Liver (tissue), 9 donors: ENCODE data around the gene CSAD. TPM values are rescaled to one million over a fixed set of nuclear protein-coding genes. Genes with fewer than 3 reads are reported as not detected.

Experiments used
- DNase-seq: peaks from one replicate; pipeline ENCODE4 v3.0.0-alpha.2; 2017; ENCODE audit warnings: low spot score
- H3K27ac ChIP-seq, 2 donors: one replicate each; pipeline ENCODE4 v1.7.0; 2013; ENCODE audit warnings: inconsistent platforms in 2 of 2, low read length in 2 of 2, control low read depth in 1 of 2, low read depth in 1 of 2, mild to moderate bottlenecking in 1 of 2
- H3K27me3 ChIP-seq, 4 donors: one replicate each; pipeline versions ENCODE4 v1.6.1 to v1.7.0; 2013; ENCODE audit warnings: low read length in 3 of 4, inconsistent platforms in 1 of 4, mild to moderate bottlenecking in 1 of 4, moderate library complexity in 1 of 4; ENCODE audit not compliant: control insufficient read depth in 4 of 4, insufficient read depth in 4 of 4
- H3K36me3 ChIP-seq, 4 donors: one replicate each; pipeline versions ENCODE4 v1.6.1 to v1.7.0; 2013; ENCODE audit warnings: low read length in 3 of 4, mild to moderate bottlenecking in 3 of 4, low read depth in 1 of 4, moderate library complexity in 1 of 4; ENCODE audit not compliant: control insufficient read depth in 4 of 4, insufficient read depth in 3 of 4
- H3K4me1 ChIP-seq, 4 donors: one replicate each; pipeline versions ENCODE4 v1.6.1 to v1.7.0; 2013; ENCODE audit warnings: low read length in 3 of 4, mild to moderate bottlenecking in 3 of 4, moderate library complexity in 1 of 4; ENCODE audit not compliant: control insufficient read depth in 4 of 4, insufficient read depth in 4 of 4
- H3K4me3 ChIP-seq, 3 donors: one replicate each; pipeline versions ENCODE4 v1.6.1 to v1.7.0; 2013; ENCODE audit warnings: low read length in 3 of 3, control low read depth in 1 of 3, low read depth in 1 of 3, mild to moderate bottlenecking in 1 of 3
- H3K9ac ChIP-seq, 2 donors: one replicate each; pipeline ENCODE4 v1.7.0; 2013; ENCODE audit warnings: low read length in 2 of 2, mild to moderate bottlenecking in 2 of 2, moderate library complexity in 2 of 2, control low read depth in 1 of 2, low read depth in 1 of 2
- H3K9me3 ChIP-seq, 4 donors: one replicate each; pipeline versions ENCODE4 v1.6.1 to v1.7.0; 2013; ENCODE audit warnings: low read length in 3 of 4; ENCODE audit not compliant: control insufficient read depth in 4 of 4
- FOXA2 ChIP-seq: IDR thresholded peaks from 2 replicates; pipeline ENCODE4 v1.6.1; 2016; ENCODE audit warnings: antibody characterized with exemption
- GABPA ChIP-seq, 2 donors: IDR thresholded peaks in 1 of 2; conservative IDR thresholded peaks in 1 of 2; 2 replicates each; pipeline ENCODE4 v1.6.1; 2016; ENCODE audit warnings: antibody characterized with exemption in 2 of 2, mild to moderate bottlenecking in 1 of 2, moderate library complexity in 1 of 2
- HNF4A ChIP-seq, 2 donors: conservative IDR thresholded peaks; 2 replicates each; pipeline ENCODE4 v1.6.1; 2016; ENCODE audit warnings: antibody characterized with exemption in 2 of 2, mild to moderate bottlenecking in 2 of 2
- HNF4G ChIP-seq: IDR thresholded peaks from 2 replicates; pipeline ENCODE4 v1.6.1; 2016; ENCODE audit warnings: antibody characterized with exemption
- JUND ChIP-seq, 2 donors: IDR thresholded peaks; 2 replicates each; pipeline ENCODE4 v1.6.1; 2016; ENCODE audit warnings: antibody characterized with exemption in 2 of 2
- NR2F2 ChIP-seq: IDR thresholded peaks from 2 replicates; pipeline ENCODE4 v1.6.1; 2016; ENCODE audit warnings: antibody characterized with exemption
- RAD21 ChIP-seq, 2 donors: IDR thresholded peaks; 2 replicates each; pipeline ENCODE4 v1.6.1; 2016; ENCODE audit warnings: antibody characterized with exemption in 2 of 2, mild to moderate bottlenecking in 2 of 2
- SP1 ChIP-seq: IDR thresholded peaks from 2 replicates; pipeline ENCODE4 v1.6.1; 2018; ENCODE audit warnings: antibody characterized with exemption, mild to moderate bottlenecking
- TAF1 ChIP-seq: conservative IDR thresholded peaks from 2 replicates; pipeline ENCODE4 v1.6.1; 2016; ENCODE audit warnings: antibody characterized with exemption, mild to moderate bottlenecking
- YY1 ChIP-seq: IDR thresholded peaks from 2 replicates; pipeline ENCODE4 v1.6.1; 2016; ENCODE audit warnings: antibody characterized with exemption, mild to moderate bottlenecking
- WGBS: extraction: QIAGEN DNeasy Blood & Tissue Kit; methylation state at CpG from one replicate; pipeline ENCODE4 v1.1.7; 2013; 5-methylcytosine and 5-hydroxymethylcytosine counted together
- polyA plus RNA-seq, 2 donors: library from polyadenylated mRNA; stranded (reverse) in 1 of 2; unstranded in 1 of 2; fragments of 200-250 nt in 1 of 2; fragments of >200 nt in 1 of 2; fragmentation: Nextera tagmentation in 1 of 2; extraction: Ambion mirVana in 1 of 2; gene quantifications; one replicate each; pipeline versions ENCODE4 v1.2.1 to v1.2.3, GENCODE V29; 2013 to 2015
- total RNA-seq, 2 donors: library from RNA; depleted of rRNA; stranded (reverse); fragments of >200 nt; gene quantifications; one replicate each; pipeline ENCODE4 v1.2.3, GENCODE V29; 2014
- TF ChIP-seq, protein P1 (sequence below): IDR thresholded peaks from 2 replicates; pipeline ENCODE4 v1.6.1; 2016; ENCODE audit warnings: antibody characterized with exemption, mild to moderate bottlenecking
- TF ChIP-seq, protein P2 (sequence below): fragments of 150-350 bp; IDR thresholded peaks from 2 replicates; pipeline ENCODE4 v1.5.1; 2017; ENCODE audit warnings: improper control_type of control experiment, low read depth, low read length; ENCODE audit not compliant: missing input control
- TF ChIP-seq, protein P3 (sequence below): IDR thresholded peaks from 2 replicates; pipeline ENCODE4 v1.6.1; 2016; ENCODE audit warnings: antibody characterized with exemption
- donor health status: healthy.
- donor health status: healthy.
- donor health status: healthy.
- donor health status: healthy.
- donor health status: healthy.

CSAD gene
- total and polyA plus RNA-seq, 4 donors, result 4.4 to 41.5 (median 35.1) TPM

DNA sequence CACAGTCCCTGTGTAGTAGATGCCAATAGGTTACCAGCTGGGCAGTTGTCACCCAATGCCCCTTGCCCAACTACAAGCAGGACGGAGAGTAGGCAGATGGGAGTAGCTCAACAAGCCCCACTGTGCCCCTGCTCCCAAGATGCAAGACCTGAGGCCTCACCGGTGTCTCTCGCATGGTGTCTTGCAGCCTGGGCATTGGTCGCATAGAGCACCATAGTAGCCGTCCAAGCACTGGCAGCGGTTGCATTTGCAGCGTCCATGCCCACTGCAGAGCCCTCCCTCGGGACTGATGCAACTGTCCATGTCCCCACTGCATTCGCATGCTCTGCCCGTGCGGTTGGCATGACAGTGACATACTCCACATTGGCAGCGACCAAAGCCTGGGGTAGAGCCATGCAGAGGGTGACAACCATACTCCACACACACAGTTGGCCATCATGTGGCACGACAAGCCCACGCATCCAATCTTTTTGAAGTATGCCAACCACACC lies 11.9 kb upstream of the CSAD start (continued):
- TF ChIP-seq, protein P1, sequence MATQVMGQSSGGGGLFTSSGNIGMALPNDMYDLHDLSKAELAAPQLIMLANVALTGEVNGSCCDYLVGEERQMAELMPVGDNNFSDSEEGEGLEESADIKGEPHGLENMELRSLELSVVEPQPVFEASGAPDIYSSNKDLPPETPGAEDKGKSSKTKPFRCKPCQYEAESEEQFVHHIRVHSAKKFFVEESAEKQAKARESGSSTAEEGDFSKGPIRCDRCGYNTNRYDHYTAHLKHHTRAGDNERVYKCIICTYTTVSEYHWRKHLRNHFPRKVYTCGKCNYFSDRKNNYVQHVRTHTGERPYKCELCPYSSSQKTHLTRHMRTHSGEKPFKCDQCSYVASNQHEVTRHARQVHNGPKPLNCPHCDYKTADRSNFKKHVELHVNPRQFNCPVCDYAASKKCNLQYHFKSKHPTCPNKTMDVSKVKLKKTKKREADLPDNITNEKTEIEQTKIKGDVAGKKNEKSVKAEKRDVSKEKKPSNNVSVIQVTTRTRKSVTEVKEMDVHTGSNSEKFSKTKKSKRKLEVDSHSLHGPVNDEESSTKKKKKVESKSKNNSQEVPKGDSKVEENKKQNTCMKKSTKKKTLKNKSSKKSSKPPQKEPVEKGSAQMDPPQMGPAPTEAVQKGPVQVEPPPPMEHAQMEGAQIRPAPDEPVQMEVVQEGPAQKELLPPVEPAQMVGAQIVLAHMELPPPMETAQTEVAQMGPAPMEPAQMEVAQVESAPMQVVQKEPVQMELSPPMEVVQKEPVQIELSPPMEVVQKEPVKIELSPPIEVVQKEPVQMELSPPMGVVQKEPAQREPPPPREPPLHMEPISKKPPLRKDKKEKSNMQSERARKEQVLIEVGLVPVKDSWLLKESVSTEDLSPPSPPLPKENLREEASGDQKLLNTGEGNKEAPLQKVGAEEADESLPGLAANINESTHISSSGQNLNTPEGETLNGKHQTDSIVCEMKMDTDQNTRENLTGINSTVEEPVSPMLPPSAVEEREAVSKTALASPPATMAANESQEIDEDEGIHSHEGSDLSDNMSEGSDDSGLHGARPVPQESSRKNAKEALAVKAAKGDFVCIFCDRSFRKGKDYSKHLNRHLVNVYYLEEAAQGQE, result no peak
- no peak for TF ChIP-seq HNF4G
- no peak for TF ChIP-seq GABPA (IDR thresholded peaks at IDR 0.05 in 1 of 2, conservative IDR thresholded peaks at IDR 0.05 in 1 of 2)
- no peak for TF ChIP-seq RAD21 (IDR thresholded peaks at IDR 0.05)
- TF ChIP-seq NR2F2, result no peak
- no peak for TF ChIP-seq HNF4A (conservative IDR thresholded peaks at IDR 0.05)

DNA sequence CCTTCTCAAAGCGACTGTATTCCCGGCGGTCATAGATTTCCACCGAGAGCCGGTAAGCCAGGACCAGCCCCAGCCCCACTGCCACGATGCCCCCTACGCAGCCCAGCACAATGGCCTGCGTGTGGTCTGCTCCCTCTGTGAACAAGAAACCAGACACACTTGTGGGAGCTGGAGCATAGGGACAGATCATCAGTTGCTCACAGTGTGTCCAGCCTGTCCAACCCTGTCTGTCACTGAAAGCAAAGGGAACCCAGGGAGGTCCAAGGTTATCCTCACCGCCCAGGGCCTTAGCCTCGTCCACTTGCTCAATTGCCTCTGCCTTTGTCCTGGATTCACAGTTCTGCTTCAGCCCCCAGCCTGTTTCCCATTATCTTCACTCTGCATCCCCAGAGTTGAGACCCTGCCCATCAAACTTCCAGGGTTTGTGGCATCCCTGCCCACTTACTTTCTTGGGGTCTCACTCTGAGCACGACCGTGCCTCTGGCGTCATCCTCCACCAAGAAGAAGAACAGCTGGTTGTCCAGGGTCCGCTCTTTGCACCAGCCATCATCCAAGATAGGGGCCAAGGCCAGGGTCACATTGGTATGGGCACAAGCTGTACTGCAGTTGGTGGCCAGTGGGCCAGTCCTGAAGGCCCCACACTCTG lies 11.3 kb upstream of the CSAD start:
- Histone ChIP-seq H3K9ac (no peak overlapping the region), H3K27ac (no peak overlapping the region), H3K27me3 (no peaks in the 10 kb centered on the region), H3K4me3 (no peak overlapping the region), H3K36me3 (peaks cover 2 to 29% (median 23%) of the 10 kb centered on the region in 4 donors), H3K9me3 (no peaks in the 10 kb centered on the region), H3K4me1 (peaks cover 0 to 38% (median 29%) of the 10 kb centered on the region in 4 donors)
- no peak for DNase-seq
- TF ChIP-seq FOXA2 (no peak), SP1 (no peak), JUND (IDR thresholded peaks at IDR 0.05) (no peak), YY1 (no peak), HNF4G (no peak)
- TF ChIP-seq, protein P2, sequence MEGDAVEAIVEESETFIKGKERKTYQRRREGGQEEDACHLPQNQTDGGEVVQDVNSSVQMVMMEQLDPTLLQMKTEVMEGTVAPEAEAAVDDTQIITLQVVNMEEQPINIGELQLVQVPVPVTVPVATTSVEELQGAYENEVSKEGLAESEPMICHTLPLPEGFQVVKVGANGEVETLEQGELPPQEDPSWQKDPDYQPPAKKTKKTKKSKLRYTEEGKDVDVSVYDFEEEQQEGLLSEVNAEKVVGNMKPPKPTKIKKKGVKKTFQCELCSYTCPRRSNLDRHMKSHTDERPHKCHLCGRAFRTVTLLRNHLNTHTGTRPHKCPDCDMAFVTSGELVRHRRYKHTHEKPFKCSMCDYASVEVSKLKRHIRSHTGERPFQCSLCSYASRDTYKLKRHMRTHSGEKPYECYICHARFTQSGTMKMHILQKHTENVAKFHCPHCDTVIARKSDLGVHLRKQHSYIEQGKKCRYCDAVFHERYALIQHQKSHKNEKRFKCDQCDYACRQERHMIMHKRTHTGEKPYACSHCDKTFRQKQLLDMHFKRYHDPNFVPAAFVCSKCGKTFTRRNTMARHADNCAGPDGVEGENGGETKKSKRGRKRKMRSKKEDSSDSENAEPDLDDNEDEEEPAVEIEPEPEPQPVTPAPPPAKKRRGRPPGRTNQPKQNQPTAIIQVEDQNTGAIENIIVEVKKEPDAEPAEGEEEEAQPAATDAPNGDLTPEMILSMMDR, result no peak
- TF ChIP-seq, protein P3, sequence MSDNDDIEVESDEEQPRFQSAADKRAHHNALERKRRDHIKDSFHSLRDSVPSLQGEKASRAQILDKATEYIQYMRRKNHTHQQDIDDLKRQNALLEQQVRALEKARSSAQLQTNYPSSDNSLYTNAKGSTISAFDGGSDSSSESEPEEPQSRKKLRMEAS, result no peak
- 94% methylated on average over 14 of the region's 14 CpGs for WGBS

DNA sequence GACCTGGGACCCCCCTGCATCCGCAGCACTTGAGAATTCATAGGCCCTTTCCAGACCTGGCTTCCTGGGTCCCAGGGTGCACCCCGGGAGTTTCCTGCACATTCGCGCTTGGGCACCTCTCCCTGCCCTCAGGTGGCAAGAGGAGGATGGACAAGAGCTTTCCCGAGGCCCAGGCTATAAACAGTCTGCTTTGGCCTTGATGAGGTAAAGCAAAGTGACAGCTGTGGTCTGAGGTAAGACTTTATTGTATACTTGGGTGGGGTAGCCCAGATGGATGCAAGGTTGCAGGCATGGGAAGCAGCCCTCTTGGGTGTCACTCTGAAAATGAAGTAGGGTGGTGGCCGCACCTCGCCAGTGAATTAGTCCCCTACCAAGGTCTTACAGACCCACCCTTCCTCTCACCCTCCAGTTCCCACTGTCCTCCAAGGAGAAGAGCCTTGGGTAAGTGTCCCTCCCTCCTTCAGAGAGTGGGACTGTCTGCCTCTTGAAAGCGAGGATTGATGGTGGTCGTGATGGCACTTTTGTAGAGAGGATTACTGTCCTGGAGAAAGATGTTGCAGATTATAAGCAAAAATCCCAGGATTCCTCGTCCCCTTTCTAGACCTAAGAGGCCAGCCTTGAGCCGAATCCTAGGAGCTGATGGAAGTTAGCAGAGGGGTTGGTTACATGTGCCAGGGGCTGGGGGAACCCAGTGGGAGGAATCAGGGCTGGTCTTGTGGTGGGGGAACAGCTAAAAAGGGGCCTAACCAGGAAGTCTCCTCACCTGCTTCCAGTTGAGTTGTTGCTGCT lies 10.6 kb upstream of the CSAD start:
- peaks cover 0 to 38% (median 29%) of the 10 kb centered on the region in 4 donors for H3K4me1 ChIP-seq
- H3K4me3 ChIP-seq, result no peak overlapping the region
- H3K27me3 ChIP-seq, result no peaks in the 10 kb centered on the region
- TF ChIP-seq TAF1, result no peak
- WGBS, result 90% methylated on average over 11 of the region's 11 CpGs
- no peak for DNase-seq
- no peaks in the 10 kb centered on the region for H3K9me3 ChIP-seq
- H3K27ac ChIP-seq, result no peak overlapping the region
- peaks cover 2 to 37% (median 29%) of the 10 kb centered on the region in 4 donors for H3K36me3 ChIP-seq
- H3K9ac ChIP-seq, result no peak overlapping the region
